ENCODE results near the gene MORC2. TPM values are rescaled to one million over a fixed set of nuclear protein-coding genes. Genes with fewer than 3 reads are reported as not detected.
A peak's percentile ranks its signal among the peaks of the same experiment; 100 is the strongest.

MORC2 gene
- total and polyA plus RNA-seq, 2 donors from 2014 or later = 18.0 to 18.8 TPM

GRCh38 chr22:30998329-30998728 lies 29.8 kb upstream of the MORC2 start:
- no peaks in the 10 kb centered on the region for H3K9me3 ChIP-seq (ENCODE audit: control insufficient read depth in 2 of 3, insufficient read depth in 1 of 3, low read length in 3 of 3)
- TF ChIP-seq CTCF (IDR thresholded peaks at IDR 0.05; ENCODE audit: borderline replicate concordance, extremely low read depth, insufficient read depth) = no peak
- no peak for FAIRE-seq
- intact Hi-C loops (cut with DNase I) = no loop called here
- no peaks in the 10 kb centered on the region for H3K36me3 ChIP-seq (ENCODE audit: control insufficient read depth in 2 of 3, insufficient read depth in 3 of 3, low read length in 3 of 3)
- H3K4me3 ChIP-seq (ENCODE audit: low read length in 3 of 3) = no peak overlapping the region
- H3K27ac ChIP-seq (ENCODE audit: low read depth in 2 of 2, low read length in 2 of 2) = no peak overlapping the region
- H3K27me3 ChIP-seq (ENCODE audit: control insufficient read depth, insufficient read depth, low read length) = no peaks in the 10 kb centered on the region
- DNase-seq = peak in 1 of 5 donors; percentile 8
- no peak overlapping the region for H3K9ac ChIP-seq (ENCODE audit: low read length in 3 of 3)
- H3K4me1 ChIP-seq (ENCODE audit: control insufficient read depth in 2 of 3, insufficient read depth in 2 of 3, low read depth in 1 of 3, low read length in 3 of 3) = no peaks in the 10 kb centered on the region

- H3K27ac ChIP-seq (ENCODE audit: low read depth in 2 of 2, low read length in 2 of 2) = no peak overlapping the region
- no peak for FAIRE-seq
- intact Hi-C loops (cut with DNase I) = no loop called here
- no peaks in the 10 kb centered on the region for H3K36me3 ChIP-seq (ENCODE audit: control insufficient read depth in 2 of 3, insufficient read depth in 3 of 3, low read length in 3 of 3)
- no peak for TF ChIP-seq CTCF (IDR thresholded peaks at IDR 0.05; ENCODE audit: borderline replicate concordance, extremely low read depth, insufficient read depth)
- H3K9me3 ChIP-seq (ENCODE audit: control insufficient read depth in 2 of 3, insufficient read depth in 1 of 3, low read length in 3 of 3) = no peaks in the 10 kb centered on the region
- no peaks in the 10 kb centered on the region for H3K27me3 ChIP-seq (ENCODE audit: control insufficient read depth, insufficient read depth, low read length)
- no peaks in the 10 kb centered on the region for H3K4me1 ChIP-seq (ENCODE audit: control insufficient read depth in 2 of 3, insufficient read depth in 2 of 3, low read depth in 1 of 3, low read length in 3 of 3)
- no peak overlapping the region for H3K4me3 ChIP-seq (ENCODE audit: low read length in 3 of 3)
- no peak overlapping the region for H3K9ac ChIP-seq (ENCODE audit: low read length in 3 of 3)
- no peak for DNase-seq
These were observed 27.9 kb upstream of the MORC2 start for GRCh38 chr22:30996462-30996861.

GRCh38 chr22:30994960-30995359 lies 26.4 kb upstream of the MORC2 start:
- FAIRE-seq = no peak
- no peak overlapping the region for H3K4me3 ChIP-seq (ENCODE audit: low read length in 3 of 3)
- TF ChIP-seq CTCF (IDR thresholded peaks at IDR 0.05; ENCODE audit: borderline replicate concordance, extremely low read depth, insufficient read depth) = no peak
- H3K4me1 ChIP-seq (ENCODE audit: control insufficient read depth in 2 of 3, insufficient read depth in 2 of 3, low read depth in 1 of 3, low read length in 3 of 3) = no peaks in the 10 kb centered on the region
- H3K36me3 ChIP-seq (ENCODE audit: control insufficient read depth in 2 of 3, insufficient read depth in 3 of 3, low read length in 3 of 3) = no peaks in the 10 kb centered on the region
- DNase-seq = no peak
- H3K9ac ChIP-seq (ENCODE audit: low read length in 3 of 3) = no peak overlapping the region
- H3K9me3 ChIP-seq (ENCODE audit: control insufficient read depth in 2 of 3, insufficient read depth in 1 of 3, low read length in 3 of 3) = no peaks in the 10 kb centered on the region
- H3K27me3 ChIP-seq (ENCODE audit: control insufficient read depth, insufficient read depth, low read length) = no peaks in the 10 kb centered on the region
- H3K27ac ChIP-seq (ENCODE audit: low read depth in 2 of 2, low read length in 2 of 2) = no peak overlapping the region
- intact Hi-C loops (cut with DNase I) = no loop called here

GRCh38 chr22:30992565-30992964 lies 24.0 kb upstream of the MORC2 start:
- no peak overlapping the region for H3K27ac ChIP-seq (ENCODE audit: low read depth in 2 of 2, low read length in 2 of 2)
- no peaks in the 10 kb centered on the region for H3K36me3 ChIP-seq (ENCODE audit: control insufficient read depth in 2 of 3, insufficient read depth in 3 of 3, low read length in 3 of 3)
- no peak overlapping the region for H3K9ac ChIP-seq (ENCODE audit: low read length in 3 of 3)
- intact Hi-C loops (cut with DNase I) = no loop called here
- no peak for DNase-seq
- no peaks in the 10 kb centered on the region for H3K4me1 ChIP-seq (ENCODE audit: control insufficient read depth in 2 of 3, insufficient read depth in 2 of 3, low read depth in 1 of 3, low read length in 3 of 3)
- no peak overlapping the region for H3K4me3 ChIP-seq (ENCODE audit: low read length in 3 of 3)
- no peak for FAIRE-seq
- H3K9me3 ChIP-seq (ENCODE audit: control insufficient read depth in 2 of 3, insufficient read depth in 1 of 3, low read length in 3 of 3) = no peaks in the 10 kb centered on the region
- H3K27me3 ChIP-seq (ENCODE audit: control insufficient read depth, insufficient read depth, low read length) = no peaks in the 10 kb centered on the region
- TF ChIP-seq CTCF (IDR thresholded peaks at IDR 0.05; ENCODE audit: borderline replicate concordance, extremely low read depth, insufficient read depth) = no peak

All from kidney (tissue), 14 donors.